Measurements from ENCODE around the gene SDHA. TPM values are rescaled to one million over a fixed set of nuclear protein-coding genes. Genes with fewer than 3 reads are reported as not detected.
"Not testable (repeated sequence)": the region's sequence is repeated elsewhere in the genome, so short reads cannot be mapped to it uniquely, and the experiment has no call there.

The SDHA gene
- polyA plus RNA-seq, 6 donors from 2014 or later, result 145 to 224 (median 180) TPM

GRCh38 chr5:227375-227774 lies 9.3 kb downstream of the SDHA start:
- not testable (repeated sequence) for ATAC-seq (ENCODE audit: low read depth in 2 of 2); H3K27me3 Mint-ChIP-seq; DNase-seq; H3K4me3 Mint-ChIP-seq; H3K27ac Mint-ChIP-seq; H3K9me3 Mint-ChIP-seq
- H3K36me3 Mint-ChIP-seq, result peaks cover 17 to 35% of the 10 kb centered on the region in 2 donors
- peaks cover 10 to 21% (median 10%) of the 10 kb centered on the region in 3 donors for H3K4me1 Mint-ChIP-seq

GRCh38 chr5:228886-229285 lies 10.8 kb downstream of the SDHA start:
- Mint-ChIP-seq H3K36me3 (peaks cover 24 to 42% of the 10 kb centered on the region in 2 donors), H3K4me3 (no peak overlapping the region), H3K27ac (no peak overlapping the region), H3K27me3 (no peaks in the 10 kb centered on the region), H3K4me1 (peaks cover 0 to 12% (median 2%) of the 10 kb centered on the region in 3 donors), H3K9me3 (no peaks in the 10 kb centered on the region)
- DNase-seq (no peak), ATAC-seq (ENCODE audit: low read depth in 2 of 2) (no peak)

- DNase-seq (no peak), ATAC-seq (ENCODE audit: low read depth in 2 of 2) (no peak)
- Mint-ChIP-seq H3K36me3 (peaks cover 28 to 39% of the 10 kb centered on the region in 2 donors), H3K4me1 (peaks cover 0 to 6% (median 0%) of the 10 kb centered on the region in 3 donors), H3K9me3 (no peaks in the 10 kb centered on the region), H3K27ac (peak overlapping the region in 2 of 6 donors; percentile 61 to 65), H3K4me3 (no peak overlapping the region), H3K27me3 (no peaks in the 10 kb centered on the region)
Observed at GRCh38 chr5:230711-231110, 12.6 kb downstream of the SDHA start.

DNA sequence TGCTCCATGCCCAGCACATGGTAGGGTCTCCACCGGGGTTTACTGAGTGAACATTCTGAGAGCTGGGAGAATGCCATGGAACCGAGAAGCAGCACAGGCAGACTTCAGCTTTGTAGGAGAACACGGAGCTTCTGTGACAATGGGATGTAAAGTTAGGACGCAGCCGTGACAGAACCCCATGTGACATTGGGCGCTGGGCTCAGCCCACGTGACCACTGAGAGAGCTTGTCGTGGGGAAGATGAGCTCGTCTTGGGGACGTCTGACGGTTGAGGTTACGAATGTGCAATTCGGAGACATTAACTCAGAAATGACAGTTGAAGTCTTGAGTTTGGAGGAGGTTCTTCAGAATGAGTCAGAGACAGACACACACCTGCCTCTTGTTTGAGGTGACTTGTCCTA lies 13.5 kb downstream of the SDHA start:
- no peak for DNase-seq
- no peak for ATAC-seq (ENCODE audit: low read depth in 2 of 2)
- H3K9me3 Mint-ChIP-seq, result no peaks in the 10 kb centered on the region
- no peaks in the 10 kb centered on the region for H3K27me3 Mint-ChIP-seq
- no peak overlapping the region for H3K4me3 Mint-ChIP-seq
- peaks cover 0 to 6% (median 0%) of the 10 kb centered on the region in 3 donors for H3K4me1 Mint-ChIP-seq
- peak overlapping the region in 2 of 6 donors; percentile 63 to 84 for H3K27ac Mint-ChIP-seq
- peaks cover 24 to 35% of the 10 kb centered on the region in 2 donors for H3K36me3 Mint-ChIP-seq

DNA sequence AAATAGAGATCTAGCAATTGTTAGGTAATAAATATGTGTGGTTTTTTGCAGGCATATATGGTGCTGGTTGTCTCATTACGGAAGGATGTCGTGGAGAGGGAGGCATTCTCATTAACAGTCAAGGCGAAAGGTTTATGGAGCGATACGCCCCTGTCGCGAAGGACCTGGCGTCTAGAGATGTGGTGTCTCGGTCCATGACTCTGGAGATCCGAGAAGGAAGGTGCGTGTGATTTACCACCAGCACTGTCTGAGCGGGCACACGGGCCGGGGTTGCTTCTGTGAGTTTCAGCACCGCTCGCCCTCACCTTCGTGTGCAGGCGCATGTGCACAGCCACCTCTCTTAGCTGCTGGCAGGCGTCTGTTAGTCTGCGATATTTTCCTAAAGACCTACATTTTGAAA lies 15.3 kb downstream of the SDHA start:
- DNase-seq; H3K27ac Mint-ChIP-seq; H3K27me3 Mint-ChIP-seq; H3K4me1 Mint-ChIP-seq; H3K4me3 Mint-ChIP-seq; H3K9me3 Mint-ChIP-seq; ATAC-seq (ENCODE audit: low read depth in 2 of 2): not testable (repeated sequence)
- peaks cover 22 to 24% of the 10 kb centered on the region in 2 donors for H3K36me3 Mint-ChIP-seq

DNA sequence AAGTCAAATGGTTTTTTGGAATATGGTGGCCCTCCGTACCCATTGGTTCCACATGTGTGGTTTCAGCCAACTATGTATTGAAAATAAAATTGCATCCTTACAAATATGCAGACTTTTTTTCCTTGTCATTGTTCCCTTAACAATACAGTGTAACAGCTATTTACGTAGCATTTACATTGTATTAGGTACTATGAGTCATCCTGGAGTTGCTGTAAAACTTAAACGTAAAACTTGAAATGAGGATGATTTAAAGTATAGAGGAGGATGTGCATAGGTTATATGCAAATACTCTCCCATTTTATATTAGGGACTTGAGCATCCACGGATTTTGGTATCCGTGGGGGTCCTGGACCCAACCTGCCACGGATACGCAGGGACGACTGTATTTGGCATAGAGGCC lies 16.3 kb downstream of the SDHA start:
- Mint-ChIP-seq H3K9me3 (no peaks in the 10 kb centered on the region), H3K36me3 (peaks cover 17 to 19% of the 10 kb centered on the region in 2 donors), H3K4me3 (no peak overlapping the region), H3K27ac (no peak overlapping the region), H3K27me3 (no peaks in the 10 kb centered on the region), H3K4me1 (no peaks in the 10 kb centered on the region)
- ATAC-seq (ENCODE audit: low read depth in 2 of 2), result no peak
- no peak for DNase-seq

DNA sequence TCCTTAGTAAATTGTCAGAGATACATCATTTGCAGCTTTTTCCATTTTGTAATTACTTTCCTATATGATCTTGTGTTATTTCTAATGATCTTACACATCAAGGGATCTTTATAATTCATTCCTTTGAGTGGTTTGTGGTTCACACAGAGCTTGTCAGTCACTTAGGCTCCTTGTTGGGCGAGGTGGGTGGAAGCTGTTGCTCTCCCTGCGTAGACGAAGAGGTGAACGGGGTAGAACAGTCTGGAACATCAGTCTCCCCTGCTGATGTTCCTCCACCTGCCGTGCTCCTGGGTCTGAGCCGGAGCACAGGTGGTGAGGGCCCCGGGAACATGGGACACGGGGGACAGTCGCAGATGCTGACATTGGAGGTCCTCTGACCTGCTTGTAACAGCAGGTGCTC lies 17.4 kb downstream of the SDHA start:
- not testable (repeated sequence) for H3K4me1 Mint-ChIP-seq; H3K9me3 Mint-ChIP-seq; H3K27me3 Mint-ChIP-seq; H3K4me3 Mint-ChIP-seq; DNase-seq; ATAC-seq (ENCODE audit: low read depth in 2 of 2); H3K27ac Mint-ChIP-seq
- H3K36me3 Mint-ChIP-seq, result peaks cover 16 to 18% of the 10 kb centered on the region in 2 donors

DNA sequence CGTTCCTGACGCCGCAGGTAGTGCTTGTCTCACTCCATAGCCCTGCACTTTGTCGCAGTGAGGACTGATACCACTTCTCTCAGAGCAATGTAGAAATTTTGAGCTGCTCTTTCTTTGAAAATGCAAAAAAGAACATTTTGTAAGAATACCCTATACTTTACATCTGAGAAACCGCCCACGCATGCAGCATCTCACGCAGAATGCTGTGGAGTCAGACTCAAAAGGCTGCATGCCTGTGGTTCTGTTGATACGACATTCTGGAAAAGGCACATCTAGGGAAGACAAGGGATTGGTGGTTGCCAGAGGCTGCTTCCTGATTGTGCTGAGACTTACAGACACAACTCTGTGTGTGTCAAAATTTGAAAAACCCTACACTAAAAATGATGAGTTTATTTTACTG lies 19.8 kb downstream of the SDHA start:
- not testable (repeated sequence) for H3K9me3 Mint-ChIP-seq; H3K4me1 Mint-ChIP-seq; H3K27ac Mint-ChIP-seq; DNase-seq; H3K27me3 Mint-ChIP-seq; H3K4me3 Mint-ChIP-seq; ATAC-seq (ENCODE audit: low read depth in 2 of 2)
- H3K36me3 Mint-ChIP-seq, result peaks cover 30 to 31% of the 10 kb centered on the region in 2 donors

DNA sequence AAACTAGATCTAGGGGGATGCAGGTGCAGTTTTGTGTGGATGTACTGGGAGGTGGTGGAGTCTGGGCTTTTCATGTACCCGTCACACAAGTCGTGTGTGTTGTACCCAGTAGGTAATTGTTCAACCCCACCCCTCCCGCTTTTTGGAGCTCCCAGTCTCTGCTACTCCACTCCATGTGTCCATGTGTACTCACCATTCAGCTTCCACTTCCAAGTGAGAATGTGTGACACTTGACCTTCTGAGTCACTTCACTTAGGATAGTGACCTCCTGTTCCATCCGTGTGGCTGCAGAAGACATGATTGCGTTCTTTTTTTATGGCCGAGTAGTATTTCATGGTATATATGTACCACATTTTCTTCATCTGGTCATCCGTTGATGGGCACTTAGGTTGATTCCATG lies 22.4 kb downstream of the SDHA start:
- not testable (repeated sequence) for H3K4me3 Mint-ChIP-seq; DNase-seq; H3K27me3 Mint-ChIP-seq; ATAC-seq (ENCODE audit: low read depth in 2 of 2); H3K9me3 Mint-ChIP-seq; H3K27ac Mint-ChIP-seq
- Mint-ChIP-seq H3K4me1 (peaks cover 6 to 13% (median 12%) of the 10 kb centered on the region in 3 donors), H3K36me3 (peaks cover 14 to 18% of the 10 kb centered on the region in 2 donors)

DNA sequence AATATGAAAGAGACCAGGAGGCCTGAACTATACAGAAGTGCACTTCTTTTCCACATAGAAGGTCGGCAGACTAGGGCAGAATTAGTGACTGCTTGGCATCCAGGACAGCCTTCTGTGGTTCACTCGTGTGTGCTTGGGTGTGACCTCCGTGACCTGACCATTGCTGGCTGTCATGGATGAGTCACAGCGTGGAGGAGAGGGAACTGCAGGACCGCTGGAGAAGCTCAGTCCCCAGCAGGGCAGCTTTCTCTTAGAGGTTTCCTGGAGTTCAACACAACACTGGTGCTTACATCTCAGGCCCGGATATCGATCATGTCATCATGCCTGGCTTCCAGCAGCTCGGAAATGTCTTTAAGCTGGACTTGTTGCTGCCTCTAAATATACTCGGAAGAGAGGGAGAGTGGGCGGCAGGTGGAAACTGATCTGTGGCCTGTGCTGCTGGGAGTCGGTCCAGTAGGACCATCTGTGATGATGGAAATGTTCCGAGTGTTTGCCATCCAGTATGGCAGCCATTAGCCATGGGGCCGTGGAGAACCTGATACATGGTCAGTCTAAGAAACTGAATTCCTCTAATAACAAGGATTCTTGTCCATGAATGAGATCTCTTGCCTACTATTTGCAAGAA lies 23.0 kb downstream of the SDHA start:
- not testable (repeated sequence) for ATAC-seq (ENCODE audit: low read depth in 2 of 2); H3K27me3 Mint-ChIP-seq; H3K9me3 Mint-ChIP-seq; H3K27ac Mint-ChIP-seq; H3K4me3 Mint-ChIP-seq; DNase-seq
- Mint-ChIP-seq H3K4me1 (peaks cover 6 to 13% (median 12%) of the 10 kb centered on the region in 3 donors), H3K36me3 (peaks cover 12 to 23% of the 10 kb centered on the region in 2 donors)

DNA sequence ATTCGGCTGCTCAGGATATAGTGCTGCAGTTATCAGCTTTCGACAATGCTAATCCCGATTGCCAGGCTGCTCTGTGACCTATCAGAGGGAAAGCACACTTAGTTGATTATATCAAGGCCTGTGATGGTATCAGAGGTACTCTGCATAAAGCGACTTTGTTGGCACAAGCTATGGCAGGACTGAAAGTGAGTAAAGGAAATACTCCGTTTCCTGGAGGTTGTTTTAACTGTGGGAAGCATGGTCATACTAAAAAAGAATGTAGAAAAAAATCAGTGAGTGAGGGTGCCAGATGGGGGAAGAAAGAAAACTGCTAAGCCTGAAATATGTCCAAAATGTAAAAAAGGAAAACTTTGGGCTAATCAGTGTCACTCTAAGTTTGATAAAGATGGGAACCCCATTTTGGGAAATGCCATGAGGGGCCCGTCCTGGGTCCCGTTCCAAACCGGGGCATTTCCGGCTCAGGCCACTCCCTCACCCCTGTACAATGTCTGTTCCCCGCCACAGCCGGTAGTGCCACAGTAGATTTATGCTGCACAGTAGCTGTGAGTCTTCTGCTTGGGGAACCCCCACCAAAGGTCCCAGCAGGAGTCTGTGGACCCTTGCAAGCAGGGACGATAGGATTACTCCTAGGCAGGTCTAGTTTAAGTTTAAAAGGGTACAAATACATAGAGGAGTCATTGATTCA lies 25.7 kb downstream of the SDHA start:
- H3K36me3 Mint-ChIP-seq, result peaks cover 17 to 23% of the 10 kb centered on the region in 2 donors

GRCh38 chr5:245717-246116 lies 27.6 kb downstream of the SDHA start:
- H3K4me1 Mint-ChIP-seq, result peaks cover 6 to 13% (median 12%) of the 10 kb centered on the region in 3 donors
- peak overlapping the region in 1 of 6 donors; percentile 1 for H3K27ac Mint-ChIP-seq
- not testable (repeated sequence) for H3K9me3 Mint-ChIP-seq; ATAC-seq (ENCODE audit: low read depth in 2 of 2); H3K4me3 Mint-ChIP-seq; H3K27me3 Mint-ChIP-seq; DNase-seq
- peaks cover 20 to 22% of the 10 kb centered on the region in 2 donors for H3K36me3 Mint-ChIP-seq

More for the DNA sequence above, 25.7 kb downstream of the SDHA start:
- not testable (repeated sequence) for DNase-seq; ATAC-seq (ENCODE audit: low read depth in 2 of 2); H3K27me3 Mint-ChIP-seq; H3K9me3 Mint-ChIP-seq
- Mint-ChIP-seq H3K4me1 (peaks cover 6 to 13% (median 12%) of the 10 kb centered on the region in 3 donors), H3K27ac (peak overlapping the region in 2 of 6 donors; percentile 47 to 75), H3K4me3 (peak overlapping the region in 1 of 8 donors; percentile 45)

GRCh38 chr5:250396-250795 lies 32.3 kb downstream of the SDHA start:
- DNase-seq; H3K4me3 Mint-ChIP-seq; H3K9me3 Mint-ChIP-seq; H3K4me1 Mint-ChIP-seq; H3K27me3 Mint-ChIP-seq; ATAC-seq (ENCODE audit: low read depth in 2 of 2); H3K27ac Mint-ChIP-seq: not testable (repeated sequence)
- H3K36me3 Mint-ChIP-seq, result peaks cover 10 to 21% of the 10 kb centered on the region in 2 donors

- not testable (repeated sequence) for DNase-seq; H3K9me3 Mint-ChIP-seq; H3K27me3 Mint-ChIP-seq; H3K27ac Mint-ChIP-seq; H3K4me1 Mint-ChIP-seq; ATAC-seq (ENCODE audit: low read depth in 2 of 2); H3K4me3 Mint-ChIP-seq
- H3K36me3 Mint-ChIP-seq, result peaks cover 10 to 15% of the 10 kb centered on the region in 2 donors
Observed at GRCh38 chr5:251016-251415, 32.9 kb downstream of the SDHA start.
